ENCODE measurements around the gene TENM3. TPM values are rescaled to one million over a fixed set of nuclear protein-coding genes. Genes with fewer than 3 reads are reported as not detected.

The TENM3 gene
- total and polyA plus RNA-seq, 4 donors, result 0.05 to 5.5 (median 1.1) TPM; not detected in 1

GRCh38 chr4:182848685-182849084 is 605.5 kb downstream of the TENM3 start:
- Histone ChIP-seq H3K36me3 (ENCODE audit: control insufficient read depth in 1 of 2, insufficient read depth in 2 of 2, low read length in 1 of 2) (no peaks in the 10 kb centered on the region), H3K4me1 (ENCODE audit: control insufficient read depth in 1 of 2, insufficient read depth in 2 of 2, low read length in 2 of 2) (no peaks in the 10 kb centered on the region), H3K9me3 (ENCODE audit: control insufficient read depth, low read length) (no peaks in the 10 kb centered on the region), H3K27ac (ENCODE audit: low read depth in 1 of 2, low read length in 2 of 2) (no peak overlapping the region), H3K4me3 (ENCODE audit: low read length in 2 of 2) (no peak overlapping the region), H3K27me3 (ENCODE audit: control insufficient read depth in 1 of 2, insufficient read depth in 2 of 2, low read length in 1 of 2) (no peaks in the 10 kb centered on the region)
- DNase-seq (no peak), ATAC-seq (ENCODE audit: low FRiP score) (no peak)
- 93 to 95% methylated on average over 6 of the region's 6 CpGs for WGBS, 2 donors
- intact Hi-C loops (cut with DNase I), result no loop called here

Measured in aorta (tissue), 5 donors.